Left renal pelvis (tissue), 4 donors: ENCODE data around the gene MOSPD3. TPM values are rescaled to one million over a fixed set of nuclear protein-coding genes. Genes with fewer than 3 reads are reported as not detected.

ENCODE experiments used
- DNase-seq, 4 donors: peaks; one replicate each; pipeline ENCODE4 v3.0.0-alpha.2; 2013; ENCODE audit warnings: low read depth in 4 of 4, low spot score in 3 of 4
- polyA plus RNA-seq, 4 donors: library from polyadenylated mRNA; unstranded; fragments of 120-200 nt; gene quantifications; one replicate each; pipeline ENCODE4 v1.2.1, GENCODE V29; 2013; ENCODE audit not compliant: insufficient read length in 4 of 4

Gene MOSPD3
- polyA plus RNA-seq, 4 donors, result 23.5 to 34.9 (median 28.7) TPM

DNA sequence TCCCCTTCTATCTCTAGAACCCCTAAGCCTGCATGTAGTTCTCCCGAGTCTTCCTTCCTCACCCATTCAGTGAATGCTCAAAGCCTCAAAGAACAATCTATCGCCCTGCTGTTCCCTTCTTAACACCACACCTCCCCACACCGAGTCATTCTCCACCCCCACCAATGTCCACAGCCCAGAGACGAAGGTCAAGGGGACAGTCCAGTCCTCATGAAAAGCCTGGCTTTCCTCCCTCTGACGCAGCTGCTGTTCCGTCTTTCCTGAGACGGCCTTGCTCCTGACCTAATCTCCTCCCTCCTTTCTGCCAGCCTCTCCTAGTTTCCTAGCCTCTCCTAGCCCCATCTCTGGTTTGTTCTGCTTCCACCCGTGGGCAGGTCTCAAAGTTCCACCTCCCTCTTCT is 9.2 kb downstream of the MOSPD3 start:
- DNase-seq, result no peak

GRCh38 chr7:100623951-100624824 is 11.8 kb downstream of the MOSPD3 start:
- no peak for DNase-seq

GRCh38 chr7:100626055-100626454 is 13.7 kb downstream of the MOSPD3 start:
- DNase-seq, result no peak

DNA sequence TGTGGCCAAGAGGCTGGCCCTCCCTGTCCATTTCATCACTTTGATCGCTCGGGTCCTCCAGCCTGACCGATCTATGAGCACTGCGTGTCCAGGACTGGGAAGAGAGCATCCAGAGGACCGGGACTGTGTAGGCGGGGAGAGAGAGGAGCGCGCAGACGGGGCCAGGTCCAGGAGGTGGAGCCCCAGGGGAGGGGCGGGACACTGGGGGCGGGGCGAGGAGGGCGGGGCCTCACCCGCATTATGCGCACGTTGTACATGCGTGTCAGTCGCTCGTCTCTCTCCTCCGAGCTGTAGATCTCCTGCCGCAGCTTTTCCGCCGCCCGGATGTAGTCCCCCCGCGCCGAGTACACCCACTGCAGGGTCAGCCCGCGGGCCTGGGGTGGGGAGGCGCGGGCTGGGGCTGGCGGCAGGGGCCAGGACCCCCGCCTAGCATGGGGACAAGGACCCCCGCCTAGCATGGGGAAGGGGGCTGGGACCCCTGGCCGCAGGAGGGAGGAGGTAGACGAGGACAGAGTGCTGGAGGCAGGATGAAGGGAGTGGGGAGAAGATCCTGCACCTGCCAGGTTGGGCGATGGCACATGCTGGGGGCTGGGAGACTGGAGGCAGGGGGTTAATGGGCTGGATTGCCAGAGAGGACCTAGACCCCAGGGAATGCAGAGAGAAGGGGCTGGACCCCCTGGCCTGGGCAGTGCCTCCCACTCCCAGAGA is 14.3 kb downstream of the MOSPD3 start:
- DNase-seq, result no peak

GRCh38 chr7:100627238-100627549 is 14.9 kb downstream of the MOSPD3 start:
- DNase-seq, result no peak

GRCh38 chr7:100629117-100629716 is 16.9 kb downstream of the MOSPD3 start:
- DNase-seq, result no peak

DNA sequence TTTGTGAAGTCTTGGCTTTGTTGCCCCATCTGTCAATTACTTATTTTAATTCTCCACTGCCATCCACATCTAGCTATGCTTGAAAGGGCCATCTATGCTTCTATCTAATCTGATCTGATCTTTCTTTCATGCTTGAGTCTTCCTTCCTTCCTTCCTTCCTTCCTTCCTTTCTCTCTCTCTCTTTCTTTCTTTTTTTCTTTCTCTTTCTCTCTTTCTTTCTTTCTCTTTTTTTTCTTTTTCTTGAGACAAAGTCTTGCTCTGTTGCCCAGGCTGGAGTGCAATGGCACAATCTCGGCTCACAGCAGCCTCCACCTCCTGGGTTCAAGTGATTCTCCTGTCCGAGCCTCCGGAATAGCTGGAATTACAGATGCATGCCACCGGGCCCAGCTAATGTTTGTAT is 17.7 kb downstream of the MOSPD3 start:
- DNase-seq, result no peak

- DNase-seq, result no peak
Measured at GRCh38 chr7:100632951-100633717, 20.8 kb downstream of the MOSPD3 start.

DNA sequence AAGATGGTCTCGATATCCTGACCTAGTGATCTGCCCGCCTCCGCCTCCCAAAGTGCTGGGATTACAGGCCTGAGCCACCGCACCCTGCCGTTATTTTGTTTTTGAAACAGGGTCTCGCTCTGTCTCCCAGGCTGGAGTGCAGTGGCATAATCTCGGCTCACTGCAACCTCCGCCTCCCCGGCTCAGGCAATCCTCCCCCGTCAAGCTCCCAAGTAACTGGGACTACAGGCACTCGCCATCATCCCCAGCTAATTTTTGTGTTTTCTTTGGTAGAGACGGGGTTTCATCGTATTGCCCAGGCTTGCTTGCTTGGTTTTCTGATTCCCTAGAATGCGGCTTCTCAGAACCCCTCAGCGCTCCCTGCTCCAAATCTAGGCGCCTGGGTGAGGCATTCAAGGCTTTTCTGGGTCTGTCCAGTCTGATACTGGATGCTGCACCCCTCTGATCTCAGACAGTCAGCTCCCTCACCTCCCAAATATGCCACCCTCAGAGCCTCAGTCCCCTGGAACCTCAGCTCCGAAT is 27.7 kb downstream of the MOSPD3 start:
- DNase-seq, result no peak

GRCh38 chr7:100640517-100641440 is 28.4 kb downstream of the MOSPD3 start:
- DNase-seq, result no peak

- no peak for DNase-seq
Measured at GRCh38 chr7:100641463-100641859, 29.1 kb downstream of the MOSPD3 start, which contains the start of gene TFR2. TSS of gene TFR2 (minus strand) at chr7:100641552. CDS start at chr7:100641509, 43 bp downstream.

- no peak for DNase-seq
Measured at GRCh38 chr7:100641860-100642533, 29.7 kb downstream of the MOSPD3 start.

DNA sequence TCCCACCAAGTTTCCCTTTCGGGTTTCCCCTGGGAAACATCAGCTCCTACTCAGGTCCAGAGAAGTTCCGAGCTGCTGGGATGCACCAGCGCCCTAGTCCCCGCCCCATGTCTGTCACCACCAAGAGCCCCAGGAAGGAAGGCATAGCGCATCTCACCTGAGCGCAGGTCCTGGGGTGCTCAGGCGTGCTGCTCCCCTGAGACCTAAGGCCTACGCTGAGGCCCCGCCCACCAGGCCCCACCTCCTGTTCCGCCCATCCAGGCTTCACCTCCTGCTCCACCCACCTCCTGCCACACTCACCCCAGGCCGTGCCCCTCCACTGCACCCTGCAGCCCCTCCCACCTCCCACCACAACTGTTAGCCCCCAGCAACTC is 30.2 kb downstream of the MOSPD3 start:
- no peak for DNase-seq

DNA sequence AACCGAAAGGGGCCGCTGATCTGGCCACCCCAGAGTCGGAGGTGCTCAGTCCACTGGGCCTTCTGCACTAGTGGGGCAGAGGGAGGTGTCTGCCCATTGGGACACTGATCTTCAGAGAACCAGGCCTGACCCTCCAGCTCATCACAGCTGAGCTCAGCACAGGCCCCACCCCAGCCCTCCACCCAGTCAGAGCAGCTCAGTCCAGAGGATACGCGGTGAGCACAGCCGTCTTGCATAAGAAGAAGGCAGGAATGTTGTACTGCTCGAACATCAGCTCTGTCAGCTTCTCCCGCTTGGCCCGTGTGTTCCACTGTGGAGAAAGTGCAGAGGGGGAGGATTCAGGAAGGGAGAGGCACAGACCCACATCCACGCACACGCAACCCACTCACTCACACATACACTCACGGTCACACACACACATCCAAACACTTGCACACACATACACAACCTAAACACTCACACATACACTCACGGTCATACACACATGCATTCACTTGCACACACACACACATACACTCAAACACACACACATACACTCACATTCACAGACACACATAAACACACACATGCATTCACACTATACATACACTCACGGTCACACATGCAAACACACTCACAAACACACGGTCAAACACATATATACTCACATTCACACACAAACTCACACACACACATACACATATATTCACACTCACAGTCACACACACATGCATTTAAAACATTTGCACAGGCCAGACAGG is 37.7 kb downstream of the MOSPD3 start:
- DNase-seq, result no peak

GRCh38 chr7:100654908-100655831 is 42.8 kb downstream of the MOSPD3 start:
- DNase-seq, result no peak

DNA sequence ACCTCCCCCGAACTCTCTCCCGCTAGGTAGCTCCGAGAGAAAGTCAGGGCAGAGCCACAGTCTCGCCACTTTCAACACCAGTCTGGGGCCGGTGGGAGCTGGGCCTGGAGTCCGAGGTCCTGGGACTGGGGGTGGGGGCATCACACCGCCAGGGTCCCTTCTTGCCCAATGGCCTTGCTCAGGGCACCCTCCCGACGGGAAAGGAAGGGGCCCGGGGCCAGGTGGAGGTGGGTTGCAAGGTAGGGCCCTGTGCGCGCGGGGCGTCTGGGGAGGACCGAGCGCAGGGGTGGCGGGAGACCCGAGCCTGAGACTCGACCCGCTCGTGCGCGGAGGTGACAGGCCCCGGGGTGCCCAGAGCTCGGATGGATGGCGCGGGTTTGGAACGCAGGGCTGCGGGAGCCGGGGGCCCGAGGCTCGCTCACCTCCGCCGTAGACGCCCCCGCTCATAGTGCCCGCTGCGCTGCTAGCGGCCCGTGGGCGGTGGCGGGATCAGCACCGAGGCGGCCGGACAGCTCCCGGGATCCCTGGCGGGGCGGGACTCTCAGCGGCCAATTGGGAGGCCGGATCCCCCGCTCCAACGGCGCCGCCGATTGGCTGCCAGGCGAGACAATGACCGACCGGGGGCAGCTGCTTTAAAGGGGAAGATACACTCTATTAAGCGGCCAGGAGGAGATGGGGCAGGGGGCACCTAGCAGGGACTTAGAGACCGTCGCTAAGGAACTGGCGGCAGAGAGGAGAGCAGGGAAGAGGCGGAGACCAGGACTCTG is 43.8 kb downstream of the MOSPD3 start, which contains the start of gene ACTL6B:
Gene ACTL6B (minus strand): TSS at position 541 of the 767 bp plus-strand sequence. CDS start 94 bp downstream, at position 447.
- DNase-seq, result peak in 1 of 4 donors; percentile 8
